Mucosa of descending colon (tissue), 3 donors: ENCODE data around the gene PHF13. TPM values are rescaled to one million over a fixed set of nuclear protein-coding genes. Genes with fewer than 3 reads are reported as not detected.
"Not testable (repeated sequence)": the region's sequence is repeated elsewhere in the genome, so short reads cannot be mapped to it uniquely, and the experiment has no call there.

Experiments used
- ATAC-seq: fragments of 200-7000 bp; cut with Tn5 transposase; one replicate; pipeline ENCODE4 v1.9.1; 2020; ENCODE audit warnings: mild to moderate bottlenecking, moderate library complexity
- DNase-seq, 3 donors: peaks; one replicate each; pipeline ENCODE4 v3.0.0-alpha.2; 2020
- H3K36me3 ChIP-seq: fragments of 200-600 bp; one replicate; pipeline ENCODE4 v1.8.0; 2021; ENCODE audit warnings: low read depth, mild to moderate bottlenecking
- H3K4me1 ChIP-seq: fragments of 200-600 bp; one replicate; pipeline ENCODE4 v1.8.0; 2021; ENCODE audit warnings: low read depth, mild to moderate bottlenecking
- H3K4me3 ChIP-seq: fragments of 200-600 bp; one replicate; pipeline ENCODE4 v1.8.0; 2021; ENCODE audit warnings: mild to moderate bottlenecking
- H3K9me3 ChIP-seq: fragments of 200-600 bp; one replicate; pipeline ENCODE4 v1.8.0; 2021; ENCODE audit warnings: mild to moderate bottlenecking
- CTCF ChIP-seq: fragments of 200-600 bp; IDR thresholded peaks from one replicate; pipeline ENCODE4 v1.8.0; 2022; ENCODE audit warnings: antibody characterized with exemption, mild to moderate bottlenecking
- intact Hi-C, 2 donors: fragments of 100-400 bp; cut with DNase I in 1 of 2; cut with micrococcal nuclease in 1 of 2; formaldehyde crosslinking; loops; one replicate each; pipeline versions ENCODE4 v1.11.0 to v1.11.1; 2022; cut with DNase I, micrococcal nuclease
- total RNA-seq, 3 donors: library from RNA; stranded (reverse); fragmentation: NEBNext Ultra II Directional in 2 of 3; extraction: Animal tissue kit (Norgen Biotek cat#: 25700) in 2 of 3; gene quantifications; one replicate each; pipeline versions ENCODE4 v1.2.1 to v1.2.4, GENCODE V29; 2021 to 2023
- donor health status: DM: no; HTN: no; CAD: no; lungs with moderate emphysema.
- donor health status: DM: no; HTN: no; CAD: no.
- donor health status: DM: no; HTN: yes; CAD: no.

Gene PHF13
- total RNA-seq, 3 donors from 2014 or later = 6.6 to 21.5 (median 8.9) TPM

GRCh38 chr1:6634371-6635052 is 21.0 kb downstream of the PHF13 start:
- intact Hi-C loops = no loop called here
- peak; percentile 18 for TF ChIP-seq CTCF
- no peaks in the 10 kb centered on the region for H3K9me3 ChIP-seq
- H3K4me1 ChIP-seq = no peaks in the 10 kb centered on the region
- no peaks in the 10 kb centered on the region for H3K36me3 ChIP-seq
- H3K4me3 ChIP-seq = no peak overlapping the region
- DNase-seq (peak; percentile 69 to 80 (median 78)), ATAC-seq (peak; percentile 87)

DNA sequence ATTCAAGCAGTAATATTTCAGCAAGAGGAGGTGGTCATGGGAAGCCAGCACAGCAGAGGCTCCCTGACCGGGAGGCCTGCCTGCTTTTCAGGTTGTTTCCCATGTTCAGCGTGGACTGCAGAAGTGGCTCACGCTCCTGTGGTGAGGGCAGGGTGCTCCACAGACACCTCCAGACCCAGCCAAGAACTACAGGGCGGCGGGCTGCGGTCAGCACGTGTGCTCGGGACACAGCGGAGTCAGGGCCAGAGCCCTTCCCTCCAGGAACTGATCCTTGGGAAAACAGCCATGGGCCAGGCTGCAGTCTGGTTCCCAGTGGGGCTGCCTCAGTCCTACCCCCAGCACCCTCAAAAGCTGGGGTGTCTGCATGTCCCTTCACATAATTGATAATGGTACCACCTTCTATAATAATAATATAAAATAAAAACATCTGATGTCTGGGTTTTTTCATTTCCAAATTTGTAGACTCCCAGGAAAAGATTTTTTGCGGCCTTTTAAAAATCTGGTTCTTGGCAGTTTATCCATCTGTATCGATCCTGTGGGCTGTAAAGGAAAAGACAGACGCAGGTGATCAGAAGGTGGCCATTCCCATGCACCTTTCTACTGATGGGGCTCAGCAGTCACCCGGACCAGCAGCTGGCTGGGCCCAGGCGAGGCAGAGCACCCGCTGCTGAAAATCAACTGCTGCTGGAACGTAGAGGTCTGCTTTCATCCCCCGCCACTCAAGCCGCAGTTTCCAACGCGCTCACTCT is 21.8 kb downstream of the PHF13 start:
- DNase-seq (no peak), ATAC-seq (no peak)
- Histone ChIP-seq H3K9me3 (no peaks in the 10 kb centered on the region), H3K36me3 (no peaks in the 10 kb centered on the region), H3K4me1 (no peaks in the 10 kb centered on the region), H3K4me3 (no peak overlapping the region)
- intact Hi-C loops = no loop called here
- TF ChIP-seq CTCF = no peak

- Histone ChIP-seq H3K36me3 (no peaks in the 10 kb centered on the region), H3K4me1 (no peaks in the 10 kb centered on the region), H3K4me3 (no peak overlapping the region), H3K9me3 (no peaks in the 10 kb centered on the region)
- TF ChIP-seq CTCF = no peak
- DNase-seq (no peak), ATAC-seq (no peak)
- intact Hi-C loops = no loop called here
These were observed 22.6 kb downstream of the PHF13 start for GRCh38 chr1:6635910-6636760.

GRCh38 chr1:6636778-6637177 is 23.2 kb downstream of the PHF13 start:
- H3K36me3 ChIP-seq, H3K9me3 ChIP-seq, H3K4me3 ChIP-seq, ATAC-seq, intact Hi-C loops, H3K4me1 ChIP-seq, DNase-seq: not testable (repeated sequence)

DNA sequence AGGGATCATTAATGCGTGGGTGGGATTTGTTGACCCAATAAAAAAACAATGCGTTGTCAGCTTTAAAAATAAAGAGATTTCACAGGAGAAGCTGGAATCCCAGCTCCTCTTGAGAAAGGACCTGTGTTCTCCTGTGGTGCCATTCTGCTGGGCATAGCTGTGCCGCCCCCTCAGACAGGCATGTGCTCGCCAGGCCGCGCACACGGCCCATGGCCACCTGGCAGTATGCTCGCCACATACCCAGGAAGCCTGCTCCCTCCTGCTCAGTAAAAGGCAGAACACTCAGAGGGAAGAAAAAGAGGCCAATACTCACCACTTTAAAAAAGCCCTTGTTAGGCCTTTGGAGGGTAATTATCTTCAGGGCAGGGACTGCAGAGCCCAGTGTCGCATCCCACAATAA is 24.2 kb downstream of the PHF13 start:
- no peak for TF ChIP-seq CTCF
- Histone ChIP-seq H3K9me3 (no peaks in the 10 kb centered on the region), H3K4me3 (no peak overlapping the region), H3K36me3 (no peaks in the 10 kb centered on the region), H3K4me1 (no peaks in the 10 kb centered on the region)
- intact Hi-C loops = no loop called here
- no peak for ATAC-seq
- DNase-seq = no peak

DNA sequence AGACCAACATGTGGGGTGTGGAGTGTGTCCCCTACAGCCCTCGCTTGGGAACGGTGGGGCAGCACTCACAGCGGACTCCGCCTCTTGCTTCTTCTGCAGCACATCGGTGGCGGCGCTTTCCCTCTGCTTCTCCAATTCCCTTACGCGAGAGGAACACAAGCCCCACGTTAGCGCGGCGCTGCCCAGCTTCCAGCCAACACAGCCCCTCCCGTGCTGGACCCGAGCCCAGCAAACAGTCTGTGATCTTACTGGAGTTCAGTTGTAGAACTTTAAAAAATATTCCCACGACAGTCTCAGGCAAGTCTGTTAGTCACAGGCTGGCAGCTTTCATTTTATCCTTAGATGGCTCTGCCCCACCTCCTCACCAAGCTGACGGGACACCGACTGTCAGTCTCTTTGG is 24.7 kb downstream of the PHF13 start:
- Histone ChIP-seq H3K4me1 (no peaks in the 10 kb centered on the region), H3K4me3 (no peak overlapping the region), H3K36me3 (no peaks in the 10 kb centered on the region), H3K9me3 (no peaks in the 10 kb centered on the region)
- TF ChIP-seq CTCF = no peak
- intact Hi-C loops = no loop called here
- ATAC-seq (no peak), DNase-seq (peak; percentile 46 to 73 (median 56))

DNA sequence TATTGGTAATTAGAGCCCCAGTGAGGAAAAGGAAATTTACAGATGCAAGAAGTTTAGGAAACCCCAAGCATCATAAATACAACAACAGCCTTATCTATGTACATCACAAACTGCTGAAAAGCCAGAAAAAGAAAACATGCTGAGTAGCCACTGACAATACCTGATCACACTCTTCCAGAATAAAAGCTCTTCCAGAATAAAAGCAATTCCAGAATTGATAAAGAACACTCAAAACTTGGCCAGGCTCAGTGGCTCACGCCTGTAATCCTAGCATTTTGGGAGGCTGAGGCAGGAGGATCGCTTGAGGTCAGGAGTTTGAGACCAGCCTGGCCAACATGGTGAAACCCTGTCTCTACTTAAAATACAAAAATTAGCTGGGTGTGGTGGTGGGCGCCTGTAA is 27.3 kb downstream of the PHF13 start:
- DNase-seq, intact Hi-C loops, H3K4me3 ChIP-seq, H3K36me3 ChIP-seq, H3K4me1 ChIP-seq, H3K9me3 ChIP-seq, ATAC-seq: not testable (repeated sequence)
